H1 (cell line): ENCODE results near the gene SLC38A5. TPM values are rescaled to one million over a fixed set of nuclear protein-coding genes. Genes with fewer than 3 reads are reported as not detected.

Source experiments
- PHF8 ChIP-seq: fragments of 200-600 bp; sonication (generic); conservative IDR thresholded peaks from 2 replicates; pipeline ENCODE4 v1.7.1; 2012; ENCODE audit warnings: low read depth, mild to moderate bottlenecking, inconsistent platforms, low read length, moderate library complexity
- SIRT6 ChIP-seq: IDR thresholded peaks from one replicate; pipeline ENCODE4 v1.7.1; 2012; ENCODE audit warnings: low read length, inconsistent platforms
- TAF7 ChIP-seq: optimal IDR thresholded peaks from 2 replicates; pipeline ENCODE3; 2011; ENCODE audit warnings: low read depth, mild to moderate bottlenecking, inconsistent platforms, low read length, moderate library complexity, borderline replicate concordance
- polyA plus RNA-seq, 7 experiments: library from polyadenylated mRNA; depleted of rRNA in 3 of 7; stranded (reverse) in 5 of 7; unstranded in 2 of 7; fragments of >200 nt in 5 of 7; fragments of 200-250 nt in 2 of 7; gene quantifications; 1 replicate in 5 of 7; 2 replicates in 1 of 7; 4 replicates in 1 of 7; pipeline versions ENCODE4 v1.2.1 to v1.2.3, GENCODE V29; 2011 to 2013; ENCODE audit warnings: missing spikeins in 2 of 7, mixed read lengths in 2 of 7
- total RNA-seq: library from RNA; stranded (reverse); fragmentation: NEBNext Ultra II Directional; extraction: Animal tissue kit (Norgen Biotek cat#: 25700); gene quantifications from 2 replicates; pipeline ENCODE4 v1.2.1, GENCODE V29; 2021

The SLC38A5 gene
- total and polyA plus RNA-seq, 2 of the 8 experiments (the other 6 are each of a cell fraction or from before 2014, with no cell fraction given), result 70.9 to 106 TPM

DNA sequence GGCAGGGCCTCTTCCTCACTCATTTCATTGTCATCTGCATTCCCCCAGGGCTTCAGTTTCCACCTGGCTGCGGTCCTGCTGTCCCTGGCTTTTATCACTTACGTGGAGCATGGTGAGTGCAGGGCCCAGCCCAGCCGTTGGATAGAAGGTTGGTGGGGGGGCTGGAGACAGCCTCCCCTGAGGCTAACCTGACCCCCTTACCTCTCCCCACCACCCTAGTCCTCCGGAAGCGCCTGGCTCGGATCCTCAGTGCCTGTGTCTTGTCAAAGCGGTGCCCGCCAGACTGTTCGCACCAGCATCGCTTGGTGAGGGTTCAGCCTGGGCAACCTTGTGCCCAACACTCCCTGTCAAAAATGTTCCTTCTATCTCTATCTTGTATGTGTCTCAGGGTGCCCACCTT is 45.8 kb upstream of the SLC38A5 start (continued):
- TF ChIP-seq SIRT6 (no peak), PHF8 (no peak), TAF7 (no peak)
